Right renal cortex interstitium (tissue), 3 donors: Measurements from ENCODE around the gene EFCAB6. TPM values are rescaled to one million over a fixed set of nuclear protein-coding genes. Genes with fewer than 3 reads are reported as not detected.

ENCODE experiments used
- DNase-seq, 3 donors: peaks; one replicate each; pipeline ENCODE4 v3.0.0-alpha.2; 2013; ENCODE audit warnings: low read depth in 3 of 3, low spot score in 2 of 3
- polyA plus RNA-seq, 3 donors: library from polyadenylated mRNA; unstranded; fragments of 120-200 nt; gene quantifications; one replicate each; pipeline ENCODE4 v1.2.1, GENCODE V29; 2013; ENCODE audit not compliant: insufficient read length in 3 of 3

Gene EFCAB6
- polyA plus RNA-seq, 3 donors, result 5.1 to 5.6 (median 5.6) TPM

- no peak for DNase-seq
These were observed 62.6 kb downstream of the EFCAB6 start for GRCh38 chr22:43749473-43749872.

GRCh38 chr22:43747877-43748276, 64.2 kb downstream of the EFCAB6 start:
- no peak for DNase-seq

- no peak for DNase-seq
These were observed 65.0 kb downstream of the EFCAB6 start for GRCh38 chr22:43747058-43747457.

- no peak for DNase-seq
These were observed 66.2 kb downstream of the EFCAB6 start for GRCh38 chr22:43745783-43746356.

GRCh38 chr22:43745411-43745770, 66.7 kb downstream of the EFCAB6 start:
- no peak for DNase-seq

- no peak for DNase-seq
These were observed 67.2 kb downstream of the EFCAB6 start for GRCh38 chr22:43744700-43745410.

- DNase-seq, result no peak
These were observed 68.0 kb downstream of the EFCAB6 start for GRCh38 chr22:43743929-43744643.

GRCh38 chr22:43743131-43743530, 69.0 kb downstream of the EFCAB6 start:
- no peak for DNase-seq

GRCh38 chr22:43742154-43742950, 69.8 kb downstream of the EFCAB6 start:
- no peak for DNase-seq

- no peak for DNase-seq
These were observed 71.4 kb downstream of the EFCAB6 start for GRCh38 chr22:43740587-43741270.

GRCh38 chr22:43739851-43740379, 72.2 kb downstream of the EFCAB6 start:
- no peak for DNase-seq

- DNase-seq, result no peak
These were observed 74.8 kb downstream of the EFCAB6 start for GRCh38 chr22:43737150-43737828.

GRCh38 chr22:43736651-43737050, 75.5 kb downstream of the EFCAB6 start:
- no peak for DNase-seq

GRCh38 chr22:43734370-43735150, 77.5 kb downstream of the EFCAB6 start:
- DNase-seq, result no peak

GRCh38 chr22:43733138-43733537, 79.0 kb downstream of the EFCAB6 start:
- no peak for DNase-seq

- DNase-seq, result no peak
These were observed 80.1 kb downstream of the EFCAB6 start for GRCh38 chr22:43731988-43732387.

GRCh38 chr22:43726964-43727543, 85.1 kb downstream of the EFCAB6 start:
- no peak for DNase-seq

- no peak for DNase-seq
These were observed 85.8 kb downstream of the EFCAB6 start for GRCh38 chr22:43726322-43726721.

- no peak for DNase-seq
These were observed 88.3 kb downstream of the EFCAB6 start for GRCh38 chr22:43723816-43724215.
